GM19463 (cell line): ENCODE data around the gene UCK1.

Source experiments
- ATAC-seq: cut with Tn5 transposase; IDR thresholded peaks from one replicate; pipeline ENCODE4 v1.9.1; 2021; ENCODE audit warnings: mild to moderate bottlenecking, moderate library complexity; ENCODE audit not compliant: unreplicated experiment

UCK1 gene

DNA sequence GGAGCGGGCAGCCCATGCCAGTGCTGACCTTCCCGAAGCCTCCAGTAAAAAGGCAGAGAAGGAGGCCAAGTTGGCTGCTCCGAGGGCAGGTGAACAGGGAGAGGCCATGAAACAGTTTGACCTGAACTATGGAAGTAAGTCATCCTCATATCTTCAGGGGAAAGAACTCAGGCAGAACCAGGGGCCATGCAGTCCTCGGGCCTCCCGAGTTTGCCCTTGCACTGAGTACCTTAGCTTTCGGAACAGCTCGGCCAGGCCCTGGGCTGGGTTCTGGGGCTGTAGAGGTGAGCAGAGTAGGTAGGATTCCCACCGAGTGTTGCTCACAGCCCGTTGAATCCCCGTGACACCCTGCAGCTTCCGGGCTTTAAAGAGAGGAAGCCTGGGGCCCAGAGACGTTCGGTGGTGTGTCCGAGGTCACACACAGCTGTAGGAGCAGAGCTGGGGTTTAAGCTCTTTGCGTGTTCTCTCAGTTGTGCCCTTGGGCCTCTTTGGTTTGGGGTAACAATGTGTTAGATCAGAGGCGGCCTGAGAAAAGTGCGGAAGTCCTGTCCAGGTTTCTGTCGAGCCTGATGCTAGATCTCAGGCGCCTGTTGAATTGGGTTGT lies 53.1 kb downstream of the UCK1 start:
- no peak for ATAC-seq

DNA sequence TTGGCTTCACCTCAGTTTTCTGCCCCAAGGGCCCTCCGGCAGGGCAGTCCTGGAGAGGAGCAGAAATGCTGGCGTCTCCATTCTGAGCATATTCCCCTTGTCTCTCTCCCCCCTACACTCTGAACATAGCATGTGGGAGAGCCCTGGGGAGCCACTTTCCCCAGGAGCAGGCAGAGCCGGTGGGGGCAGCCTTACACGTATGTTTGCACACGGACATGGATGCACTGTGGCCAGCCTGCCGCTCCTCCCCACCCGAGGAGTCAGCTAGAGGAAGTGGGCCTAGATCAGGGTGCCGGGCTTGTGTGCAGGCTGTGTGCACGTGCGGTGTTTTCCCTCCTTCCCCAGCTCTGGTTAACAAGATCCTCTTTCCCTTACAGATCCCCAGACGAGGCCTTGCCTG lies 53.7 kb downstream of the UCK1 start:
- no peak for ATAC-seq

DNA sequence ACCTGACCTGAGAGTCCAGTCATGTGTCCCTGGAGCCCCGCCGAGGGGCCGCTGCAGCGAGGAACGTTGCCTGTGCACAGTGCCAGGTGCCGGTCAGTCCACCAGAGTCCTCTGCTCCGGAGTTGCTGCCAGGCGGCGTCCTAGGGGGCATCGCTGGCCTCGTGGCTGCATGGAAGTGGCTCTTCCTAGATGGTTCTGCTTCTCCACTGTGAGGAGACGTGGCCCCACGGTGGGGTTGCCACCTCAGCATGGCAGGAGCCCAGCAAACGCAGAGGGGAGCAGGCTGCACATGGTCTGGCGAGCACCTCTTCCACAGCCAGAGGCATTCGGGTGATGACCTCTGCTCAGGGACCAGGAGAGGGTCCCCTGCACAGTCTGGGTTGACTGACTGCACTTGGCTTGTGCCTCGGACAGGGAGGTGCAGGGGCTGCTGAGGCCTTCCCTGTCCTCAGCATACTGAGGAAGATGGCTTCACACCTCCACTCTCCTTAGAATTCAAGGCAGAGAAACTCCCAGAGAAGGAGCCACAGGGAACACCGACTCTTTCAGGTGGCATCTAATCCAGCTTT lies 54.2 kb downstream of the UCK1 start:
- no peak for ATAC-seq

GRCh38 chr9:131475956-131476776 lies 54.9 kb downstream of the UCK1 start:
- no peak for ATAC-seq

DNA sequence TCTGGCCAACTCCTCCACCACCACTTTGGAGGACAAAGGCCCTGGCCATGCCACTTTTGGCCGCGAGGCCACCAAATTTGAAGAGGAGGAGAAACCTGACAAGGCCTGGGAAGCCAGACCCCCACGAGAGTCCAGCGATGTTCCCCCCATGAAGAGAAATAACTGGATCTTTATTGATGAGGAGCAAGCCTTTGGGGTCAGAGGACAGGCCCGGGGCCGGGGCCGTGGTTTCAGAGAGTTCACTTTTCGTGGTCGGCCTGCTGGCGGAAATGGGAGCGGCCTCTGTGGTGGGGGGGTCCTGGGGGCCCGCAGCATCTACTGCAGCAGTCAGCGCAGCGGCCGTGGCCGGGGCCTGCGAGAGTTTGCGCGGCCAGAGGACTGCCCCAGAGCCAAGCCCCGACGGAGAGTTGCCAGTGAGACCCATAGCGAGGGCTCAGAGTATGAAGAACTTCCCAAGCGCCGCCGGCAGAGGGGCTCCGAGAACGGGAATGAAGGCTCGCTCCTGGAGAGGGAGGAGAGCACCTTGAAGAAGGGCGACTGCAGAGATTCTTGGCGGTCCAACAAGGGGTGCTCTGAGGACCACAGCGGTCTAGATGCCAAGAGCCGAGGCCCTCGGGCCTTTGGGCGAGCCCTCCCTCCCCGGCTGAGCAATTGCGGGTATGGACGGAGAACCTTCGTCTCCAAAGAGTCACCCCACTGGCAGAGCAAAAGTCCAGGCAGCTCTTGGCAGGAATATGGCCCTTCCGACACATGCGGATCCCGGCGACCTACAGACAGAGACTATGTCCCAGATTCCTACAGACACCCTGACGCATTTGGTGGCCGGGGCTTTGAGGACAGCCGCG lies 55.7 kb downstream of the UCK1 start:
- ATAC-seq: no peak

DNA sequence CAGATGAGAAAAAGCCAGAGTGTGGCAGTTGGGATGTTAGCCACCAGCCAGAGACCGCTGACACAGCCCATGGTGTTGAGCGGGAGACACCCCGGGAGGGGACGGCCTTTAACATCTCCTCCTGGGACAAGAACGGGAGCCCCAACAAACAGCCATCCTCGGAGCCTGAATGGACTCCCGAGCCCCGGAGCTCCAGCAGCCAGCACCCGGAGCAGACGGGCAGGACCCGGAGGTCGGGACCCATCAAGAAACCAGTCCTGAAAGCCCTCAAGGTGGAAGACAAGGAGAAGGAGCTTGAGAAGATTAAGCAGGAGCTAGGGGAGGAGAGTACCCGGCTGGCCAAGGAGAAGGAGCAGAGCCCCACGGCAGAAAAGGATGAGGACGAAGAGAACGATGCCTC lies 56.4 kb downstream of the UCK1 start:
- ATAC-seq: no peak

DNA sequence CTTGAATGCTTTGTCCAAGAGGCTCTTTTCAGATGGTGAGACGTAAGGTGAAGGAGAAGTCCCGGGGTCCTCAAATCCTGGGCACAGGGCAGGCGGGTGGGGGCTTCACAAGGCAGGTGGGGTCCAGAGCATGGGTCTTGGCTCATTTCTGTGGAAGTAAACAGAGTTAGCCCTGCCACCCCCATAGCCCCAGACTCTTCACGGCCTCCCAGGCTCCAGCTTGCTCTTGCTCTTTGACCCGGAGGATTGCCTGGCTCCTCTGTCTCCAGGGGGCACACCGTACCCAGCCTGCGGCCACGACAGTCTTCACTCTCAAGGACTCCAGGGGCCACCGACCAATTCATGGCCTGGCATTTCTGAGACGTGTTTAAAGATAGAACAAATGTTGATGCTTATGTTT lies 57.2 kb downstream of the UCK1 start:
- no peak for ATAC-seq
